Measurements from ENCODE around the gene SEC16A. TPM values are rescaled to one million over a fixed set of nuclear protein-coding genes. Genes with fewer than 3 reads are reported as not detected.

Gene SEC16A
- total RNA-seq, 4 donors from 2014 or later: 63.5 to 80.8 (median 74.6) TPM

DNA sequence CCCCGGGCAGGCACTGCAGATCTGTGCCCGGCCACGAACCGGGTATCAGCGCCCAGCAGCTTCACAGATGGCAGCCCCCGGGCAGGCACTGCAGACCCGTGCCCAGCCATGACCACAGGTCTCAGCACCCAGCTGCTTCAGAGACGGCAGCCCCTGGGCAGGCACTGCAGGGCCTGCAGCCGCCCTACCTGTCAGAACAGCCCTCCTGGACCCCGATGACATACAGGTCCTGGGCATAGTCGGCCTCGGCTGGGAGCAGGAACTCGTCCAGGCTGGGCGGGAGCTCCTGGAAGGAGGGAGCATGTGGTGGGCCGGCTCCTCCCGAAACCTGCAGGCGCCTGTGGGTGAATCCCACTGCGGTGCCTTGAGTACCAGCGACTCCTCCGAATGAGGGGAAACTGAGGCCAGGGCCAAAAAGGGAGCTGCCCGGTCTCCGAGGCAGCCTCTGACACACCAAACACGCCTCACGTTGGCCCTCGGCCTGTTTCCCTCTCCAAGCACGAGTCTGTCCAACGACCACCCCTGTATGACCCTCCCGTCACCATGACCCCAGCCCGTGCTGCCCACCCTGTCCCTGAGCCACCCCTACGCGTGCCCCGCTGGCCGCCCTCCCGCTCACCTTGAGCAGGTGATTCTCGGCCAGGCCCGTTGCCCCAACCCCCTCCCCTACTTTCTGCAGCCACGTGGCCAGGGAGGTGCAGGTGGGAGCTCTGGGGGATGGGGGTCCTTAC is 48.8 kb downstream of the SEC16A start:
- peaks cover 0 to 46% (median 0%) of the 10 kb centered on the region in 3 donors for H3K36me3 ChIP-seq
- H3K27ac ChIP-seq: no peak overlapping the region
- no peaks in the 10 kb centered on the region for H3K27me3 ChIP-seq
- H3K9me3 ChIP-seq: no peaks in the 10 kb centered on the region
- H3K4me1 ChIP-seq: peaks cover 0 to 27% (median 15%) of the 10 kb centered on the region in 4 donors
- DNase-seq: no peak
- no peak overlapping the region for H3K4me3 ChIP-seq
- no peak for TF ChIP-seq POLR2A (IDR thresholded peaks at IDR 0.05)
- TF ChIP-seq, protein P1, sequence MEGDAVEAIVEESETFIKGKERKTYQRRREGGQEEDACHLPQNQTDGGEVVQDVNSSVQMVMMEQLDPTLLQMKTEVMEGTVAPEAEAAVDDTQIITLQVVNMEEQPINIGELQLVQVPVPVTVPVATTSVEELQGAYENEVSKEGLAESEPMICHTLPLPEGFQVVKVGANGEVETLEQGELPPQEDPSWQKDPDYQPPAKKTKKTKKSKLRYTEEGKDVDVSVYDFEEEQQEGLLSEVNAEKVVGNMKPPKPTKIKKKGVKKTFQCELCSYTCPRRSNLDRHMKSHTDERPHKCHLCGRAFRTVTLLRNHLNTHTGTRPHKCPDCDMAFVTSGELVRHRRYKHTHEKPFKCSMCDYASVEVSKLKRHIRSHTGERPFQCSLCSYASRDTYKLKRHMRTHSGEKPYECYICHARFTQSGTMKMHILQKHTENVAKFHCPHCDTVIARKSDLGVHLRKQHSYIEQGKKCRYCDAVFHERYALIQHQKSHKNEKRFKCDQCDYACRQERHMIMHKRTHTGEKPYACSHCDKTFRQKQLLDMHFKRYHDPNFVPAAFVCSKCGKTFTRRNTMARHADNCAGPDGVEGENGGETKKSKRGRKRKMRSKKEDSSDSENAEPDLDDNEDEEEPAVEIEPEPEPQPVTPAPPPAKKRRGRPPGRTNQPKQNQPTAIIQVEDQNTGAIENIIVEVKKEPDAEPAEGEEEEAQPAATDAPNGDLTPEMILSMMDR (IDR thresholded peaks at IDR 0.05): no peak

DNA sequence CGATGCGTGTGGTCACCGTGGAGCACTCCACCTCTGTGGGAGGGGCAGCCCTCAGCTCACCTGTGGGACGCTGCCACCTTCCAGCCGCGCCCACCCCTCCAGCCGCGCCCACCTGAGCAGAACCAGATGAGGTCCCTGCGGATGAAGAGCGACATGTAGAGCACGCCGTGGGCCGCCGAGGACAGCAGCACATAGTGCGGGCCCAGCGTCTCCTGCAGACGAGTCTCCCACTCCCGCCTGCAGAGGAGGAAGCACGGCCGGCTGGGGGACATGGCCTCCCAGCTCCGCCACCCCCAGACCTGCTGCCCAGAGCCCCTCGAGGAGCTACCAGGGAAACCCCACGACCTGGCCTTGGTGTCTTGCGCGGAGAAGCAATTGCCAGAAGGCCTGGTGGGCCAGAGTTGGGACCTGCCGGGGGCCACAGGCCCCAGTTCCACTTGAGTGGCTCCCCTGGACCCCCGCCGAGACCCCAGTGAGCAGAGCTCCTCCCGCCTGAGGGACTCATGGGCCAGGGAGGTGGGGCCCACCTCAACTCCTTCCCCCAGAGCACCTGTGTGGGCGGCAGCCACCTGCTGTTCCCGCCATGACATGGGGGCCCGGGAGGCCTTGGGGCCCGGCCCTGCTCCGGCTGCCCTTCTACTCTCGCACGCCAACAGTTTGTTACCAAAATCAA is 49.7 kb downstream of the SEC16A start:
- H3K36me3 ChIP-seq: peaks cover 0 to 50% (median 0%) of the 10 kb centered on the region in 3 donors
- no peaks in the 10 kb centered on the region for H3K27me3 ChIP-seq
- no peak overlapping the region for H3K4me3 ChIP-seq
- DNase-seq: no peak
- H3K9me3 ChIP-seq: no peaks in the 10 kb centered on the region
- TF ChIP-seq POLR2A (IDR thresholded peaks at IDR 0.05): no peak
- TF ChIP-seq, protein P1 (IDR thresholded peaks at IDR 0.05): no peak
- H3K4me1 ChIP-seq: peaks cover 0 to 21% (median 10%) of the 10 kb centered on the region in 4 donors
- H3K27ac ChIP-seq: no peak overlapping the region

DNA sequence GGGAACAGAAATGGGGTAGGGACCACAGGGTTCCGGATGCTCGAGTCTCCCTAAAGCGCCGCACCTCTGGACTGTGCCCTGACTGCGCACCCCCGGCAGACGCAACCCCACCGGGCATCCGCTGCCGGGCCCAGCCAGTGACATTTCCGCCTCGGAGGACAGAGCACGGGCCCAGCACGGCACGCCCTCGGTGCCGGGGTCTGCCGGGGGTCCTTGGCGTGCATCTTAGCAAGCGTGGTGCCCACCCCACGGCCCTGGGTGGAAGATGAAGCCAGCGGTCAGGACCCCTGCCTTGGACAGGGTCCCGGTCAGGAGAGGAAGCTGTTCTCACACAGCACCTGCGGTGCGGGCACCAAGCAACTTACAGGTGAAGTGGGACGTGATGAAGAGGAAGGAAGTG is 50.2 kb downstream of the SEC16A start:
- no peaks in the 10 kb centered on the region for H3K9me3 ChIP-seq
- H3K27ac ChIP-seq: no peak overlapping the region
- peaks cover 0 to 15% (median 4%) of the 10 kb centered on the region in 4 donors for H3K4me1 ChIP-seq
- H3K4me3 ChIP-seq: no peak overlapping the region
- TF ChIP-seq POLR2A (IDR thresholded peaks at IDR 0.05): no peak
- TF ChIP-seq, protein P1 (IDR thresholded peaks at IDR 0.05): no peak
- H3K27me3 ChIP-seq: no peaks in the 10 kb centered on the region
- no peak for DNase-seq
- H3K36me3 ChIP-seq: peaks cover 0 to 50% (median 0%) of the 10 kb centered on the region in 3 donors

DNA sequence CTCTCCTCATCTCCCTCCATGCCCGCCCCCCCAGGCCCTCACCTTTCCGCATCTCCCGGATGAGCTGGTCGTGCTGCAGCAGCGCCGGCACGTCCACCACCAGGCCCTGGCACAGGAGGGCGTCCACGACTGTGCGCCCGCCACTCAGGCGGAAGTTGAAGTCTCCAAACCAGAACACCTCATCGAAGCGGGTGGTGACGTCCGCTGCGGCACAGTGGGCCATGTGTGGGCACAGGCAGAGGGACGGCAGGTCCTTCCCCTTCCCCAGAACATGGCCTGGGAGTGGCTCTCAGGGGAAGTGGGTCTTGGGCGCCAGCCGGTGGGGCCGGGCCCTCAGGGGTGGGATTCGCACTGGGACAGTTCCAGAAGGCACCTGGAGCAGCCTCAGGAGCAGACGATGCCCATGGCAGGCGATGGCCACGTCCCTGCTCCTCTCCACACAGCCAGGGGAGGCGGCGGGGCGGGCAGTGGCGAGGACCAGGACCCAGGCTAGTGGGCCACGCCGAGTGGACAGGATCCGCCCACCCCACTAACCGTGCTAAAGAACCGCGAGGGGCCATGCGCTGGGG is 51.0 kb downstream of the SEC16A start:
- Histone ChIP-seq H3K36me3 (peaks cover 0 to 50% (median 0%) of the 10 kb centered on the region in 3 donors), H3K4me3 (no peak overlapping the region), H3K4me1 (peaks cover 0 to 8% (median 0%) of the 10 kb centered on the region in 4 donors), H3K9me3 (no peaks in the 10 kb centered on the region), H3K27me3 (no peaks in the 10 kb centered on the region), H3K27ac (no peak overlapping the region)
- TF ChIP-seq, protein P1 (IDR thresholded peaks at IDR 0.05): no peak
- TF ChIP-seq POLR2A (IDR thresholded peaks at IDR 0.05): no peak
- no peak for DNase-seq

DNA sequence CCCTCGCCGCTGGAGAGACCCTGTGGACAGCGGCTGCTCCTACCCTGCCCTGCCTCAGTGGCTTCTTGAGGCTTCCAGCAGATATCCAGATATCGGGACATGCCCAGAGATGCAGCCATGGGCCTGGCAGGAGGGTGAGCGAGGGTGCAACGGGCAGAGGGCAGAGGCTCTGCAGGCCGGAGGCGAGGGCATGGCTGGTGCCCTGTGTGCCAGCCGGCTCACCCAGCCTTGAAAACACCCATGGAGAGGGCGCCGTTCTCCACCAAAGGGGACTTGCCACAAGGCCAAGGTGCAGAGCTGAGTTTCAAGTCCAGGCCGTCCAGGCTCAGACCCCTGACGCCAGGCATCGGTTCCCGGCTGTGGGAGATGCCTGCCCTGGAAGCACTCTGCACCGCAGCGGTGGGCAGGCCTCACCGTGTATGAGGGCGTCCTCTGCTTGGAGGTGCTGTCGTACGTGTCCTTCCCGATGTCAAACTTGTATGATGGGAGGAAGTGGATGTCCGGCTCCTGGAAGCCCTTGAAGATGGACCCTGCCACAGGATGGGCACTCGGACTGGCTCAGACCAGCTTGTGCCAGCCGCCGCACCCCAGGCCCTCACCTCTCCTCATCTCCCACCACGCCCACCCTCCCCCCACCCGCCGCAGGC is 52.1 kb downstream of the SEC16A start:
- H3K4me3 ChIP-seq: no peak overlapping the region
- no peaks in the 10 kb centered on the region for H3K4me1 ChIP-seq
- DNase-seq: no peak
- no peaks in the 10 kb centered on the region for H3K9me3 ChIP-seq
- peaks cover 0 to 44% (median 0%) of the 10 kb centered on the region in 3 donors for H3K36me3 ChIP-seq
- TF ChIP-seq POLR2A (IDR thresholded peaks at IDR 0.05): no peak
- TF ChIP-seq, protein P1 (IDR thresholded peaks at IDR 0.05): no peak
- H3K27ac ChIP-seq: no peak overlapping the region
- no peaks in the 10 kb centered on the region for H3K27me3 ChIP-seq

Measured in Peyer's patch (tissue), 4 donors.